ENCODE results near the gene PLA2G2D. TPM values are rescaled to one million over a fixed set of nuclear protein-coding genes. Genes with fewer than 3 reads are reported as not detected.

The PLA2G2D gene
- total RNA-seq, 1 experiment from 2014 or later, result not detected

DNA sequence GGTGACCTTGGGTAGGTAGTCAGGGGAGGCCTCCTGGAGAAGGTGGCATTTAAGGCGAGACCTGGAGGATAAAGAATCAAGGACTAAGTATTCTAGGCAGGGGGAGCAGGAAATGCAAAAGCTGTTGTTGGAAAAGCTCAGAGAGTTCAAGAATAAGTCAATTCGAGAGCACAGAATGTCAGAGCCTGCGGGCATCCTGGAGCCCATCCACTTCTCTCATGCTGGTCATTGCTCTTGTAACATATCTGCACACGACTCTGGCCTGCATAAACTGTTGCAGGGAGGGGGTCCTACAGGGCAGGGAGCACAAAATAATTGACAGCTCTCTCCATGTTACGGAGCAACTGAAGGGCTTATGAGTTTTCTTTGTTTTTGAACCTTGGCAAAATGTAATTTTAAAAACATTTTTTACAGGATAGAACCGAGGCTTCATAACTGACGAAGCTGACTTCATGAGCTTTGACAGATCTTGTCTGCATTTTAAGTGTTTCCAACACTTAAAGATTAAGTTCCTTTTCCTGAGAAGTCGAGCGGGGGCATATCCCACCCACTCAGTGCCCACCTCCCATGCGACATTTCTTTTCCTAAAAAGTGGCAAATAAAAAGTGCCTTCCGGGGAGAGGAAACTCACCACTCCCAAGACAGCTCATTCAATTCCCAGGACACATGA lies 45.1 kb downstream of the PLA2G2D start:
- TF ChIP-seq, protein P1, sequence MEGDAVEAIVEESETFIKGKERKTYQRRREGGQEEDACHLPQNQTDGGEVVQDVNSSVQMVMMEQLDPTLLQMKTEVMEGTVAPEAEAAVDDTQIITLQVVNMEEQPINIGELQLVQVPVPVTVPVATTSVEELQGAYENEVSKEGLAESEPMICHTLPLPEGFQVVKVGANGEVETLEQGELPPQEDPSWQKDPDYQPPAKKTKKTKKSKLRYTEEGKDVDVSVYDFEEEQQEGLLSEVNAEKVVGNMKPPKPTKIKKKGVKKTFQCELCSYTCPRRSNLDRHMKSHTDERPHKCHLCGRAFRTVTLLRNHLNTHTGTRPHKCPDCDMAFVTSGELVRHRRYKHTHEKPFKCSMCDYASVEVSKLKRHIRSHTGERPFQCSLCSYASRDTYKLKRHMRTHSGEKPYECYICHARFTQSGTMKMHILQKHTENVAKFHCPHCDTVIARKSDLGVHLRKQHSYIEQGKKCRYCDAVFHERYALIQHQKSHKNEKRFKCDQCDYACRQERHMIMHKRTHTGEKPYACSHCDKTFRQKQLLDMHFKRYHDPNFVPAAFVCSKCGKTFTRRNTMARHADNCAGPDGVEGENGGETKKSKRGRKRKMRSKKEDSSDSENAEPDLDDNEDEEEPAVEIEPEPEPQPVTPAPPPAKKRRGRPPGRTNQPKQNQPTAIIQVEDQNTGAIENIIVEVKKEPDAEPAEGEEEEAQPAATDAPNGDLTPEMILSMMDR (IDR thresholded peaks at IDR 0.05; ENCODE audit: unreplicated experiment), result no peak
- Mint-ChIP-seq H3K36me3 (ENCODE audit: insufficient read depth, unreplicated experiment) (no peaks in the 10 kb centered on the region), H3K4me3 (ENCODE audit: unreplicated experiment) (no peak overlapping the region), H3K4me1 (ENCODE audit: insufficient read depth, unreplicated experiment) (no peaks in the 10 kb centered on the region), H3K27me3 (ENCODE audit: insufficient read depth, unreplicated experiment) (peaks cover 19% of the 10 kb centered on the region), H3K9me3 (ENCODE audit: unreplicated experiment) (no peaks in the 10 kb centered on the region), H3K27ac (ENCODE audit: low read depth, unreplicated experiment) (no peak overlapping the region)
- intact Hi-C loops (cut with micrococcal nuclease), result no loop called here
- CTCF ChIA-PET, result interaction anchor here (0.9 kb wide), 1 partner anchor 138 kb away, joined by 3 read pairs; no protein-coding TSS in a partner anchor
- no TSS peak for BruUV-seq (replicated peaks)
- no peak for DNase-seq (ENCODE audit: unreplicated experiment)
- POLR2A ChIA-PET, result interaction anchor here (0.6 kb wide), 1 partner anchor 13 kb away, joined by 5 read pairs; no protein-coding TSS in a partner anchor

DNA sequence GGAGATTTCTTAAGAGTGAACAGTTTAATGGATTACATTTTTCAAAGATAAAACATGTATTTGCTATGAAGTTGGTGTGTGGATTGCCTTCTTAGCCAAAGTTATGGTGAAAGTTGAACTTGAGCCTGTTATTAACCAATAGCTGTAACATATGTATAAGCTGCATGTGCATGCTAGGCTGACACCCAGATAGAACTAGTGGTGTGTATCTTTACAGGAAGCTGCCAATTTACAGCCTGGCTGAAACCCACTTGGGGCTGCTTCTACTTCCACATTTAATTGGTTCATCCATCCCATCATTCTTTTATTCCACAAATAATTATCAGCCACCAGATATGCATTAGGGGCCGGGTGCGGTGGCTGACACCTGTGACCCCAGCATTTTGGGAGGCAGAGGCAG lies 46.1 kb downstream of the PLA2G2D start:
- POLR2A ChIA-PET, result no interaction called here
- no TSS peak for BruUV-seq (replicated peaks)
- no peaks in the 10 kb centered on the region for H3K4me1 Mint-ChIP-seq (ENCODE audit: insufficient read depth, unreplicated experiment)

DNA sequence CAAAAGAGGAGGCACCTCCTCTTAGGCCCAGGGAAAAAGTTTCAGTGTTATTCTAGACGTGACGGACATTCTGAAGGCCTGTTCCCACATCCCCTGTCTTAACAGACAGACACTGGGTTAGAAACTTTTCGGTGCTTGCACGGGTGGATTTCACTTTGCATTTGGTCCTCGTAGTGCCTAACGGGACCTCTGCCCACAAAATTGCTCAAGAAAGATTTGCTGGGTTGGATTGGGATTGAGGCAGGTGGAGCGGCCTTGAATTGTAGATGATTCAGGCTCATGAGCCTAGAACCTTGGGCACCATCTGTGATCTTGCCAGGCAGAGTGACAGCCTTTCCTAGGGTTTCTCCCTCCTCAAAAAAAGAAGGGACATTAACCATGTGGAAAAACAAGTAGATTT lies 46.6 kb downstream of the PLA2G2D start:
- DNase-seq (ENCODE audit: unreplicated experiment), result no peak
- Mint-ChIP-seq H3K36me3 (ENCODE audit: insufficient read depth, unreplicated experiment) (no peaks in the 10 kb centered on the region), H3K27ac (ENCODE audit: low read depth, unreplicated experiment) (no peak overlapping the region), H3K9me3 (ENCODE audit: unreplicated experiment) (no peaks in the 10 kb centered on the region), H3K4me1 (ENCODE audit: insufficient read depth, unreplicated experiment) (no peaks in the 10 kb centered on the region), H3K27me3 (ENCODE audit: insufficient read depth, unreplicated experiment) (peaks cover 6% of the 10 kb centered on the region), H3K4me3 (ENCODE audit: unreplicated experiment) (no peak overlapping the region)
- intact Hi-C loops (cut with micrococcal nuclease), result no loop called here
- POLR2A ChIA-PET, result no interaction called here
- TF ChIP-seq, protein P1 (IDR thresholded peaks at IDR 0.05; ENCODE audit: unreplicated experiment), result no peak
- CTCF ChIA-PET, result no interaction called here
- BruUV-seq (replicated peaks), result no TSS peak

More for the DNA sequence above, 46.1 kb downstream of the PLA2G2D start:
- Mint-ChIP-seq H3K4me3 (ENCODE audit: unreplicated experiment) (no peak overlapping the region), H3K27me3 (ENCODE audit: insufficient read depth, unreplicated experiment) (peaks cover 11% of the 10 kb centered on the region), H3K9me3 (ENCODE audit: unreplicated experiment) (no peaks in the 10 kb centered on the region), H3K36me3 (ENCODE audit: insufficient read depth, unreplicated experiment) (no peaks in the 10 kb centered on the region), H3K27ac (ENCODE audit: low read depth, unreplicated experiment) (no peak overlapping the region)
- TF ChIP-seq, protein P1 (IDR thresholded peaks at IDR 0.05; ENCODE audit: unreplicated experiment), result no peak
- intact Hi-C loops (cut with micrococcal nuclease), result no loop called here
- CTCF ChIA-PET, result no interaction called here
- DNase-seq (ENCODE audit: unreplicated experiment), result no peak

DNA sequence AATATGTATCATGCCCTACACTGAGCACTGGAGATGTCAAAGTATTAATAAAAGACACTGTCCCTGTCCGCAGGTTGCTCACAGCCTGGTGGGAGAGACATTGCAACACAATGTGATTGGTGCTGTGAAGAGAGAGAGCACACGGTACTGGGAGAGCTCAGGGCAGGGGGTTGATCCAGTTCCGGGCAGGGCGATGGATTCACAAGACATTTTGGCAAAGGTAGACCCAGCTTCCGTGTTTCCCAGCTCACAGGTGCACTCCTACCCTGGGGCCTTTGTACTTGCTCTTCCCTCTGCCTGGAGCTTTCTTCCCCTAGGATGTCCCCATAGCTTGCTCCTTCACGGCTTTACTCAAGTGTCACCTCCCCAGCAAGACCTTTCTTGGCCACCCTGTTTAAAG lies 47.9 kb downstream of the PLA2G2D start:
- Mint-ChIP-seq H3K36me3 (ENCODE audit: insufficient read depth, unreplicated experiment) (no peaks in the 10 kb centered on the region), H3K9me3 (ENCODE audit: unreplicated experiment) (no peaks in the 10 kb centered on the region), H3K27ac (ENCODE audit: low read depth, unreplicated experiment) (no peak overlapping the region), H3K27me3 (ENCODE audit: insufficient read depth, unreplicated experiment) (no peaks in the 10 kb centered on the region), H3K4me3 (ENCODE audit: unreplicated experiment) (no peak overlapping the region), H3K4me1 (ENCODE audit: insufficient read depth, unreplicated experiment) (no peaks in the 10 kb centered on the region)
- POLR2A ChIA-PET, result no interaction called here
- TF ChIP-seq, protein P1 (IDR thresholded peaks at IDR 0.05; ENCODE audit: unreplicated experiment), result no peak
- BruUV-seq (replicated peaks), result no TSS peak
- intact Hi-C loops (cut with micrococcal nuclease), result no loop called here
- no peak for DNase-seq (ENCODE audit: unreplicated experiment)
- CTCF ChIA-PET, result interaction anchor here (0.7 to 1.0 kb wide), 2 partner anchors 122 to 206 kb away, joined by 3 read pairs; no protein-coding TSS in a partner anchor

Measured in MCF 10A (cell line).